ENCODE data around the gene PPP1R9B.

DNA sequence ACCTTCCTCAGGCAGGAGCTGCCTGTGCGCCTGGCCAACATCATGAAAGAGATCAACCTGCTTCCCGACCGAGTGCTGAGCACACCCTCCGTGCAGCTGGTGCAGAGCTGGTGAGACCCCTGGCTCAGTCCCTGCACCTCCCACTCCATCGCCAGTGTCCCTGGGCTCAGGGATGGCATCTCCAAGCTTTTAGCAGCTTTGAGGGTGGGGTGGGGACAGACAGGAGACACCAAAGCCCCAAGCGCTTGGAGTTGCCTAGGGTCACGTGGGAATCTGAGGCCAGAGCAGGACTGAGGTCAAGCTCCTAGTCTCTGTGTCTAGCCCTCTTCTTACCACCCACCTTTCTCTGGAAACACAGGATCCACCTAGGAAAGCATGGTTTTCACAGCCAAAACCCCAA lies 53.0 kb downstream of the PPP1R9B start:
- TF ChIP-seq ZFP30 (CRISPR knock-in tag; IDR thresholded peaks at IDR 0.05) (no peak), SNAI2 (CRISPR knock-in tag; IDR thresholded peaks at IDR 0.05) (no peak), PATZ1 (CRISPR knock-in tag; IDR thresholded peaks at IDR 0.05; ENCODE audit: borderline replicate concordance) (no peak), OSR1 (CRISPR knock-in tag; IDR thresholded peaks at IDR 0.05) (no peak), RARB (CRISPR knock-in tag; IDR thresholded peaks at IDR 0.05) (no peak), ZC3H10 (CRISPR knock-in tag; IDR thresholded peaks at IDR 0.05) (no peak), CSDC2 (CRISPR knock-in tag; IDR thresholded peaks at IDR 0.05) (no peak), TOX (CRISPR knock-in tag; IDR thresholded peaks at IDR 0.05; ENCODE audit: borderline replicate concordance) (no peak)

All from SK-N-SH treated with all-trans-retinoic acid at 6 μM for 48 hours (cell line).